ENCODE measurements around the gene ZBTB25. TPM values are rescaled to one million over a fixed set of nuclear protein-coding genes. Genes with fewer than 3 reads are reported as not detected.

Gene ZBTB25
- total RNA-seq, 4 donors from 2014 or later: 14.9 to 26.4 (median 16.6) TPM

DNA sequence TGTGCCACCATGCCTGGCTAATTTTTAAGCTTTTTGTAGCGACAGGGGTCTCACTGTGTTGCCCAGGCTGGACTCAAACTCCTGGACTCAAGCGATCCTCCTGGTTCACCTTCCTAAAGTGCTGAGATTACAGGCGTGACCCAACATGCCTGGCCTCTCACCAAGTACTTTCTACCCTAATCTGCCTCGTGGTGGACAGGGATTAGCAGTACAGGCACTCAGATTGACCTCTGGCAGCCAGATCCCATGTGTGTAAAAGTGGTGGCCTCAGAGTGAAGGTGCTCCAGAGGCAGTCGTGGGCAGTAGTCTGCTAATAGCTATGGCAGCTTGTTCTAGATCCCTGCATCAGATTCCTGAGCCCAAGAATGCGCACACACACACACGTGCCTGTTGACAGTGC lies 84.6 kb downstream of the ZBTB25 start:
- DNase-seq (ENCODE audit: low spot score in 2 of 2): no peak
- TF ChIP-seq POLR2A (IDR thresholded peaks at IDR 0.05) (no peak), EP300 (IDR thresholded peaks at IDR 0.05) (no peak)
- TF ChIP-seq, protein P1, sequence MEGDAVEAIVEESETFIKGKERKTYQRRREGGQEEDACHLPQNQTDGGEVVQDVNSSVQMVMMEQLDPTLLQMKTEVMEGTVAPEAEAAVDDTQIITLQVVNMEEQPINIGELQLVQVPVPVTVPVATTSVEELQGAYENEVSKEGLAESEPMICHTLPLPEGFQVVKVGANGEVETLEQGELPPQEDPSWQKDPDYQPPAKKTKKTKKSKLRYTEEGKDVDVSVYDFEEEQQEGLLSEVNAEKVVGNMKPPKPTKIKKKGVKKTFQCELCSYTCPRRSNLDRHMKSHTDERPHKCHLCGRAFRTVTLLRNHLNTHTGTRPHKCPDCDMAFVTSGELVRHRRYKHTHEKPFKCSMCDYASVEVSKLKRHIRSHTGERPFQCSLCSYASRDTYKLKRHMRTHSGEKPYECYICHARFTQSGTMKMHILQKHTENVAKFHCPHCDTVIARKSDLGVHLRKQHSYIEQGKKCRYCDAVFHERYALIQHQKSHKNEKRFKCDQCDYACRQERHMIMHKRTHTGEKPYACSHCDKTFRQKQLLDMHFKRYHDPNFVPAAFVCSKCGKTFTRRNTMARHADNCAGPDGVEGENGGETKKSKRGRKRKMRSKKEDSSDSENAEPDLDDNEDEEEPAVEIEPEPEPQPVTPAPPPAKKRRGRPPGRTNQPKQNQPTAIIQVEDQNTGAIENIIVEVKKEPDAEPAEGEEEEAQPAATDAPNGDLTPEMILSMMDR (IDR thresholded peaks at IDR 0.05): no peak
- Histone ChIP-seq H3K9me3 (no peaks in the 10 kb centered on the region), H3K4me1 (no peaks in the 10 kb centered on the region), H3K36me3 (peaks cover 0 to 98% (median 0%) of the 10 kb centered on the region in 3 donors), H3K27me3 (no peaks in the 10 kb centered on the region), H3K4me3 (no peak overlapping the region), H3K27ac (no peak overlapping the region)
- WGBS, 2 donors: 85 to 86% methylated on average over 7 of the region's 7 CpGs

DNA sequence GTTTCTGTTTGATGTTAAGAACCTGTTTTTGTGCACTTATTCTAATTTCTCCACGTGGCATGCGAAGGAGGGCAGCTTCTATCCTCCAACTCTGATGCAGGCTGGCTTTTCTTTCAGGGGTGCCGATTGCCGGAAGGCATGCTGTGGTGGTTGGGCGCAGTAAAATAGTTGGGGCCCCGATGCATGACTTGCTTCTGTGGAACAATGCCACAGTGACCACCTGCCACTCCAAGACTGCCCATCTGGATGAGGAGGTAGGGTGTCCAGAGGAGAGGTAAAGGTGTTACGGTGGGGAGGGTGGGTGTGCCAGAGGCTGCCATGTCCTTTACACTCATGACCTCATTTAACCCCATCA lies 85.9 kb downstream of the ZBTB25 start:
- no peaks in the 10 kb centered on the region for H3K9me3 ChIP-seq
- no peak for TF ChIP-seq EP300 (IDR thresholded peaks at IDR 0.05)
- TF ChIP-seq, protein P1 (IDR thresholded peaks at IDR 0.05): no peak
- no peak for TF ChIP-seq POLR2A (IDR thresholded peaks at IDR 0.05)
- H3K36me3 ChIP-seq: peaks cover 0 to 98% (median 0%) of the 10 kb centered on the region in 3 donors
- no peak for DNase-seq (ENCODE audit: low spot score in 2 of 2)
- no peak overlapping the region for H3K4me3 ChIP-seq
- no peaks in the 10 kb centered on the region for H3K4me1 ChIP-seq
- 97 to 98% methylated on average over 7 of the region's 7 CpGs for WGBS, 2 donors
- H3K27me3 ChIP-seq: no peaks in the 10 kb centered on the region
- no peak overlapping the region for H3K27ac ChIP-seq

DNA sequence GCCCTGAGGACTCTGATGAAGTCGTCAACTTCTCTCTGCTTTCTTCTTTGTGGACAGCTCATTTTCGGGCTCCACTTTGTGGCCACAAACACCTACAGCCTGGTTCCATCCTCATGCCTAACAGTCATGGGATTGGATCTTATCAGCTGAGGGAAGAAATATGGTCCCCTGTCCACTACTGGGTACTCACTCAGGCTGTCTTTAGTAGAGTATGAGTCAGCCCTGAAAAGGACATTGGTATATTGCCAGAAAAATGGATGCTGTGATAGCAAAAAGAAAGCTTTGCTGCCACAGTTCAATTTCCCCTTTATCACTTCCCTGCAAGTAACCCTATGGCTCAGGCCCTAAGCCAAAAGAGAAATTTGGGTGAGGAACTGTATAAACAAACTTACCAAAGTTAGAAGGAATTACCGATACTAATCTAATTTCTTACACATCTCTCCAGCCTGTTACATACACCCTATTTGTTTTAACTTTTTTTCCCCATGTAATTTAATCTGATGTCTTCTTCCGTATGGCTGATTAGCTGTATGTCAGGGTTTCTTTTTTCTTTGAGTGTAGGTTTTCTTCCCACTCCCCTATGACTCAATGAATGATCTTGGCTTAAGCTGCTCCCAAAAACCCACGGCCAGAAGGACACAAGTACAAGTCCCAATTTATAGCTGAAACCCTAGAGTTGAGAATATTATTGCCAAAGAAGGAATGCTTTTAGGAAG lies 86.4 kb downstream of the ZBTB25 start:
- H3K36me3 ChIP-seq: peaks cover 0 to 98% (median 0%) of the 10 kb centered on the region in 3 donors
- no peaks in the 10 kb centered on the region for H3K9me3 ChIP-seq
- no peak overlapping the region for H3K27ac ChIP-seq
- WGBS, 2 donors: 71 to 75% methylated on average over 5 of the region's 5 CpGs
- DNase-seq (ENCODE audit: low spot score in 2 of 2): no peak
- no peak overlapping the region for H3K4me3 ChIP-seq
- no peaks in the 10 kb centered on the region for H3K4me1 ChIP-seq
- no peak for TF ChIP-seq POLR2A (IDR thresholded peaks at IDR 0.05)
- TF ChIP-seq, protein P1 (IDR thresholded peaks at IDR 0.05): no peak
- TF ChIP-seq EP300 (IDR thresholded peaks at IDR 0.05): no peak
- no peaks in the 10 kb centered on the region for H3K27me3 ChIP-seq

DNA sequence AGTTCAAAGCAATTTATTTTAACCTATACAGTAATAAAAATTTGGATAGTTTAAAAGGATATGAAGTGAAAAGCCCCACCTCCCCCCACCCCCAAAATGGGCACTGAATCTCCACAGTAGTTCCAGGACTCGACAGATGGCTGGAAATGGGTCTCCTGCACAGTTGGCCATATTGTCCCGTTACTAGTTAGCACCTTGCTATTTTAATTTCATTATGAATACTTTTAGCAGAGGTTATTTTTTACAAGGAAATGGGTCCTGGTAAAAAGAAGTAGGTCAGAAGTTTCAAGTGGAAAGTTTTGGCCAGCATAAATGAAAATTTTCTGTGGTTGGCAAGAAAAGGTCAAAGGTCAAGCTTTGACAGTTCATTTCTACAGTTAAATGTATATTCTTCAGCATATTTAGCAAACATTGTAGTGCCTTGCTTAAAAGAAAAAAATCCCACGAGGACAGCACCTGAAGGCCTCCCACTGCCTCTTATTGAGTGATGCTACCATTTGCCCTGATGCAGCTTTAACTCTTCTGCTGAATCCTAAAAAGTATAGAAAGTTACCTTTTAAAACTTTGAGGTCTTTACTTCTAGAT lies 87.2 kb downstream of the ZBTB25 start:
- H3K9me3 ChIP-seq: no peaks in the 10 kb centered on the region
- no peaks in the 10 kb centered on the region for H3K27me3 ChIP-seq
- 87% methylated on average over 3 of the region's 3 CpGs for WGBS, 2 donors
- no peak overlapping the region for H3K4me3 ChIP-seq
- TF ChIP-seq POLR2A (IDR thresholded peaks at IDR 0.05): no peak
- no peak for TF ChIP-seq EP300 (IDR thresholded peaks at IDR 0.05)
- TF ChIP-seq, protein P1 (IDR thresholded peaks at IDR 0.05): no peak
- H3K27ac ChIP-seq: no peak overlapping the region
- H3K4me1 ChIP-seq: no peaks in the 10 kb centered on the region
- no peak for DNase-seq (ENCODE audit: low spot score in 2 of 2)
- H3K36me3 ChIP-seq: peaks cover 0 to 97% (median 0%) of the 10 kb centered on the region in 3 donors

DNA sequence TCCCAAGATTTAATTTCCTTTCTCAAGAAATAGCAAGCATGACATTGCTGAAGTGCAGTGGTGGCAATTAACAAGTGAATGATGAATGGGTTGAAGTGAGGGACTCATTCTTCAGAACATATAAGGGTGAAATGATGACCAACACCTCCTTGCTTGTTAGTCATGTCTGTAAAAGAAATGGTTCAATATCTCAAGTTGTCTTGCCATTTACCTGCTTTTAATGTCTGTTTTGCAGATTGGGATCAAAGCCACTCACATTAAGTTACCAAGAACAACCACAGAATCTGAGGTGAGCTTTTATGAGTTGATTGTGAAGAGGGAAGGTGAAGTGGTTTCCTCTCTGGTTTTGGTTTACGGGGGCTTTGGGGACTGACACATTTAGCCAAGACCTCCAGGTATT lies 91.4 kb downstream of the ZBTB25 start:
- DNase-seq (ENCODE audit: low spot score in 2 of 2): no peak
- Histone ChIP-seq H3K27ac (no peak overlapping the region), H3K36me3 (peaks cover 0 to 61% (median 0%) of the 10 kb centered on the region in 3 donors), H3K27me3 (no peaks in the 10 kb centered on the region), H3K4me3 (no peak overlapping the region), H3K9me3 (no peaks in the 10 kb centered on the region), H3K4me1 (no peaks in the 10 kb centered on the region)
- WGBS, 2 donors: 88 to 100% methylated on average over 1 of the region's 1 CpG
- TF ChIP-seq, protein P1 (IDR thresholded peaks at IDR 0.05): no peak
- TF ChIP-seq POLR2A (IDR thresholded peaks at IDR 0.05) (no peak), EP300 (IDR thresholded peaks at IDR 0.05) (no peak)

All from tibial nerve (tissue), 4 donors.